ENCODE data around the gene GGCX. TPM values are rescaled to one million over a fixed set of nuclear protein-coding genes. Genes with fewer than 3 reads are reported as not detected.
A peak's percentile ranks its signal among the peaks of the same experiment; 100 is the strongest.

GGCX gene
- total and polyA plus RNA-seq, 9 of the 15 experiments (the other 6 are each of a cell fraction or from before 2014, with no cell fraction given): 14.4 to 47.1 (median 28.1) TPM

DNA sequence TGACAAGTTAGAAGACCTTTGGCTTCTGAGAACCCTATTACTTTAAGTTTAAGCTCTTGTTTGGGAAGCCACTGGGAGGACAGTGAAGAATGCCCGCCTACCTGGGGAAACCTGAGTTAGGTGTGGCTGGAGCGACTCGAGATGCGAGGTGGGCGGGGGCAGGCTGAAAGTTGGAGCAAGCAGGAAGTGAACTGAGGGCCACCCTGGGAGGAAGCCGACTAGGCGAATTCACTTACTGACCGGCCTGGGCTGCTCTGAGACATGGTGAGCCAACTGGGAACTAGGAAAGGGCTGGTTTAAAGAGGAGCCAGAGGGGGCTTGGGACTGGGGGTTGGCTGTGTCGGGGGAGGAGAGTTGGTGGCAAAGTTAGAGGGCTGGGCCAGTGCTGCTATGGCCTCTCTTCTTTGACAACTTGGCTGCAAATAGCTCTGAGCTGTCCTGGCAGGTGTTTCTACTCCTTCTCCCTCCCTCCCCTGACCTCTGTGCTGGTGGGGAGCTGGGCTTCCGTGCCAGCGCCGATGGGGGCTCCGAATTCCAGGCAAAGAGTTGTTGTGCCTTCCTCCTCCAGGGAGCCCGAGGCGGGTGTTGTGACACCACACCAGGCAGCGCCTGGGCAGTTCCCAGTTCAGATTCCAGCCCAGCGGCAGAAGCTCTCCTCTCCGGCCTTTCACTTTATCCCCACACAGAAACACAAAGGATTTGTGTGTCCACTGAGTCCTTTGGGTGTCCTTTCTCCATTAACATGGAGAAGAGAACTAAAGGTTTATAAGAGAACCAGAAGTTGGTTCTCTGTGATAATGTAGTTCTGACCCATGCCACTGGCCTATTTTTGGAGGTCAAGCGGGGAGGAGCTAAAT, 16.3 kb upstream of the GGCX start, which contains the start of gene VAMP8 (continued):
- peak; percentile 34; the same call in 1 of the 2 replicates for TF ChIP-seq DPF2 (IDR thresholded peaks at IDR 0.05)
- no peak for TF ChIP-seq HNRNPLL (IDR thresholded peaks at IDR 0.05; ENCODE audit: low read depth, low read length, poor library complexity, severe bottlenecking)
- TF ChIP-seq FOXA1 (IDR thresholded peaks at IDR 0.05; ENCODE audit: borderline replicate concordance): no peak
- TF ChIP-seq JUN (IDR thresholded peaks at IDR 0.05; ENCODE audit: borderline replicate concordance, low read depth, low read length): no peak
- no peak for TF ChIP-seq JUN (CRISPR knock-in tag; IDR thresholded peaks at IDR 0.05; ENCODE audit: borderline replicate concordance)
- TF ChIP-seq, protein P1, sequence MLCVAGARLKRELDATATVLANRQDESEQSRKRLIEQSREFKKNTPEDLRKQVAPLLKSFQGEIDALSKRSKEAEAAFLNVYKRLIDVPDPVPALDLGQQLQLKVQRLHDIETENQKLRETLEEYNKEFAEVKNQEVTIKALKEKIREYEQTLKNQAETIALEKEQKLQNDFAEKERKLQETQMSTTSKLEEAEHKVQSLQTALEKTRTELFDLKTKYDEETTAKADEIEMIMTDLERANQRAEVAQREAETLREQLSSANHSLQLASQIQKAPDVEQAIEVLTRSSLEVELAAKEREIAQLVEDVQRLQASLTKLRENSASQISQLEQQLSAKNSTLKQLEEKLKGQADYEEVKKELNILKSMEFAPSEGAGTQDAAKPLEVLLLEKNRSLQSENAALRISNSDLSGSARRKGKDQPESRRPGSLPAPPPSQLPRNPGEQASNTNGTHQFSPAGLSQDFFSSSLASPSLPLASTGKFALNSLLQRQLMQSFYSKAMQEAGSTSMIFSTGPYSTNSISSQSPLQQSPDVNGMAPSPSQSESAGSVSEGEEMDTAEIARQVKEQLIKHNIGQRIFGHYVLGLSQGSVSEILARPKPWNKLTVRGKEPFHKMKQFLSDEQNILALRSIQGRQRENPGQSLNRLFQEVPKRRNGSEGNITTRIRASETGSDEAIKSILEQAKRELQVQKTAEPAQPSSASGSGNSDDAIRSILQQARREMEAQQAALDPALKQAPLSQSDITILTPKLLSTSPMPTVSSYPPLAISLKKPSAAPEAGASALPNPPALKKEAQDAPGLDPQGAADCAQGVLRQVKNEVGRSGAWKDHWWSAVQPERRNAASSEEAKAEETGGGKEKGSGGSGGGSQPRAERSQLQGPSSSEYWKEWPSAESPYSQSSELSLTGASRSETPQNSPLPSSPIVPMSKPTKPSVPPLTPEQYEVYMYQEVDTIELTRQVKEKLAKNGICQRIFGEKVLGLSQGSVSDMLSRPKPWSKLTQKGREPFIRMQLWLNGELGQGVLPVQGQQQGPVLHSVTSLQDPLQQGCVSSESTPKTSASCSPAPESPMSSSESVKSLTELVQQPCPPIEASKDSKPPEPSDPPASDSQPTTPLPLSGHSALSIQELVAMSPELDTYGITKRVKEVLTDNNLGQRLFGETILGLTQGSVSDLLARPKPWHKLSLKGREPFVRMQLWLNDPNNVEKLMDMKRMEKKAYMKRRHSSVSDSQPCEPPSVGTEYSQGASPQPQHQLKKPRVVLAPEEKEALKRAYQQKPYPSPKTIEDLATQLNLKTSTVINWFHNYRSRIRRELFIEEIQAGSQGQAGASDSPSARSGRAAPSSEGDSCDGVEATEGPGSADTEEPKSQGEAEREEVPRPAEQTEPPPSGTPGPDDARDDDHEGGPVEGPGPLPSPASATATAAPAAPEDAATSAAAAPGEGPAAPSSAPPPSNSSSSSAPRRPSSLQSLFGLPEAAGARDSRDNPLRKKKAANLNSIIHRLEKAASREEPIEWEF (CRISPR knock-in tag; IDR thresholded peaks at IDR 0.05): no peak
- TF ChIP-seq ZNF41 (CRISPR knock-in tag; conservative IDR thresholded peaks at IDR 0.05): no peak
- no peak for TF ChIP-seq FIP1L1 (IDR thresholded peaks at IDR 0.05; ENCODE audit: low read depth, low read length, poor library complexity, severe bottlenecking)
- TF ChIP-seq CHD1 (IDR thresholded peaks at IDR 0.05; ENCODE audit: low read length): no peak
- no peak for TF ChIP-seq NEUROD1 (IDR thresholded peaks at IDR 0.05; ENCODE audit: borderline replicate concordance, low read depth, low read length, partially characterized antibody)
- TF ChIP-seq, protein P2, sequence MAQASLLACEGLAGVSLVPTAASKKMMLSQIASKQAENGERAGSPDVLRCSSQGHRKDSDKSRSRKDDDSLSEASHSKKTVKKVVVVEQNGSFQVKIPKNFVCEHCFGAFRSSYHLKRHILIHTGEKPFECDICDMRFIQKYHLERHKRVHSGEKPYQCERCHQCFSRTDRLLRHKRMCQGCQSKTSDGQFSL (CRISPR knock-in tag; IDR thresholded peaks at IDR 0.05): no peak
- TF ChIP-seq, protein P2 (tag; IDR thresholded peaks at IDR 0.05): no peak; a peak in 1 of 4 replicates
- no peak for TF ChIP-seq RHOXF2B (CRISPR knock-in tag; conservative IDR thresholded peaks at IDR 0.05)
- peak; percentile 69; the same call in 1 of the 2 replicates for TF ChIP-seq ZNF583 (CRISPR knock-in tag; IDR thresholded peaks at IDR 0.05)
- no peak for TF ChIP-seq SREBF1 (IDR thresholded peaks at IDR 0.05; ENCODE audit: borderline replicate concordance, low read depth, low read length)
- TF ChIP-seq ZNF668 (CRISPR knock-in tag; IDR thresholded peaks at IDR 0.05): no peak
- TF ChIP-seq, protein P3, sequence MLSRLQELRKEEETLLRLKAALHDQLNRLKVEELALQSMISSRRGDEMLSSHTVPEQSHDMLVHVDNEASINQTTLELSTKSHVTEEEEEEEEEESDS (CRISPR knock-in tag; IDR thresholded peaks at IDR 0.05): no peak
- no peak for TF ChIP-seq GABPB1 (CRISPR knock-in tag; IDR thresholded peaks at IDR 0.05)
- TF ChIP-seq ATF1 (CRISPR knock-in tag; IDR thresholded peaks at IDR 0.05): no peak
- no peak for TF ChIP-seq ATF1 (tag; IDR thresholded peaks at IDR 0.05)
- TF ChIP-seq ZNF354B (CRISPR knock-in tag; IDR thresholded peaks at IDR 0.05): no peak
- TF ChIP-seq HLTF (IDR thresholded peaks at IDR 0.05): no peak
- no peak for TF ChIP-seq ARID1B (IDR thresholded peaks at IDR 0.05)

Data from K562 (cell line).